A549 (cell line): ENCODE measurements around the gene GAL3ST1. TPM values are rescaled to one million over a fixed set of nuclear protein-coding genes. Genes with fewer than 3 reads are reported as not detected.

Experiments
- ATAC-seq, 2 experiments: fragments of 200-7000 bp in 1 of 2; fragments of >200 bp in 1 of 2; cut with Nextera tagmentation in 1 of 2; cut with Tn5 transposase in 1 of 2; 3 replicates each; pipeline versions ENCODE4 v1.8.0 to v1.9.1; 2018 to 2020; ENCODE audit warnings: mild to moderate bottlenecking in 1 of 2, moderate library complexity in 1 of 2
- CTCF ChIA-PET: fragments of 300-600 bp; sonication (Branson Sonifier 250); formaldehyde crosslinking; extraction: SDS; loops from one replicate; lab custom pipeline; 2021; ENCODE audit warnings: antibody characterized with exemption, inconsistent platforms; lab: Yijun Ruan, JAX
- POLR2A ChIA-PET: fragments of 350-600 bp; formaldehyde crosslinking; extraction: SDS; loops from one replicate; lab custom pipeline; 2021; ENCODE audit warnings: antibody characterized with exemption, inconsistent platforms; lab: Yijun Ruan, JAX
- DNase-seq, 2 experiments: peaks; one replicate each; pipeline versions ENCODE4 v3.0.0 to v3.0.0-alpha.2; 2011 to 2016; ENCODE audit warnings: low read depth in 1 of 2, low spot score in 1 of 2
- FAIRE-seq: peaks from 2 replicates; lab custom pipeline; 2011; peaks lifted over from hg19 to GRCh38; lab: Jason Lieb, UNC
- H3K27ac ChIP-seq, 2 experiments: fragments of >200 bp; sonication (Bioruptor Twin); formaldehyde crosslinking; 3 replicates each; pipeline ENCODE4 v1.5.1; 2016 to 2017
- H3K4me1 ChIP-seq: fragments of >200 bp; sonication (Bioruptor Twin); formaldehyde crosslinking; 3 replicates; pipeline ENCODE4 v1.6.1; 2016
- H3K4me2 ChIP-seq: fragments of >200 bp; sonication (Bioruptor Twin); formaldehyde crosslinking; 3 replicates; pipeline ENCODE4 v1.6.1; 2016
- H3K4me3 ChIP-seq: fragments of >200 bp; sonication (Bioruptor Twin); formaldehyde crosslinking; 3 replicates; pipeline ENCODE4 v1.5.1; 2016
- H3K9me3 ChIP-seq: fragments of >200 bp; sonication (Bioruptor Twin); formaldehyde crosslinking; 3 replicates; pipeline ENCODE4 v1.6.1; 2016
- CHD4 ChIP-seq: fragments of 200-600 bp; sonication (generic); IDR thresholded peaks from 2 replicates; pipeline ENCODE4 v1.6.1; 2016; ENCODE audit warnings: antibody characterized with exemption, mild to moderate bottlenecking, borderline replicate concordance
- CTCF ChIP-seq: fragments of >200 bp; sonication (Bioruptor Twin); formaldehyde crosslinking; IDR thresholded peaks from 3 replicates; pipeline ENCODE4 v1.5.1; 2016
- E2F6 ChIP-seq: IDR thresholded peaks from 2 replicates; pipeline ENCODE4 v1.6.1; 2012; ENCODE audit warnings: low read depth, borderline replicate concordance
- EHF ChIP-seq: fragments of 250-450 bp; sonication (Bioruptor Pico); IDR thresholded peaks from 2 replicates; pipeline ENCODE4 v1.5.0; 2020; ENCODE audit warnings: mild to moderate bottlenecking
- EHMT2 ChIP-seq: fragments of 200-600 bp; sonication (generic); IDR thresholded peaks from 2 replicates; pipeline ENCODE4 v1.6.1; 2016; ENCODE audit warnings: antibody characterized with exemption, low read depth, mild to moderate bottlenecking, moderate library complexity
- ELK1 ChIP-seq: fragments of 150-350 bp; IDR thresholded peaks from 2 replicates; pipeline ENCODE4 v1.6.1; 2014; ENCODE audit warnings: low read depth, mild to moderate bottlenecking, low read length
- EP300 ChIP-seq, 2 experiments: fragments of >200 bp; sonication (Bioruptor Twin); formaldehyde crosslinking; IDR thresholded peaks; 2 replicates in 1 of 2; 3 replicates in 1 of 2; pipeline ENCODE4 v1.6.1; 2016 to 2017
- ESRRA ChIP-seq: fragments of 150-350 bp; IDR thresholded peaks from 2 replicates; pipeline ENCODE4 v1.6.1; 2014; ENCODE audit warnings: mild to moderate bottlenecking, low read length, borderline replicate concordance
- FOSB ChIP-seq: fragments of 250-450 bp; sonication (Bioruptor Pico); IDR thresholded peaks from 2 replicates; pipeline ENCODE4 v1.5.0; 2020; ENCODE audit warnings: mild to moderate bottlenecking, moderate library complexity
- FOXS1 ChIP-seq: fragments of 250-450 bp; sonication (Bioruptor Pico); IDR thresholded peaks from 2 replicates; pipeline ENCODE4 v1.5.0; 2020; ENCODE audit warnings: mild to moderate bottlenecking, moderate library complexity
- HDAC2 ChIP-seq: fragments of 200-600 bp; sonication (generic); IDR thresholded peaks from 2 replicates; pipeline ENCODE4 v1.6.1; 2016
- HES2 ChIP-seq: fragments of >200 bp; sonication (Bioruptor Twin); formaldehyde crosslinking; IDR thresholded peaks from 2 replicates; pipeline ENCODE4 v1.6.1; 2016
- HMGXB4 ChIP-seq: fragments of 250-450 bp; sonication (Bioruptor Pico); IDR thresholded peaks from 2 replicates; pipeline ENCODE4 v1.5.0; 2021; ENCODE audit warnings: mild to moderate bottlenecking, moderate library complexity, borderline replicate concordance
- HOXA7 ChIP-seq: fragments of 250-450 bp; sonication (Bioruptor Pico); IDR thresholded peaks from 2 replicates; pipeline ENCODE4 v1.5.0; 2020; ENCODE audit warnings: mild to moderate bottlenecking, moderate library complexity
- HOXB13 ChIP-seq: fragments of 250-450 bp; sonication (Bioruptor Pico); IDR thresholded peaks from 2 replicates; pipeline ENCODE4 v1.5.0; 2020; ENCODE audit warnings: low read depth, mild to moderate bottlenecking, moderate library complexity
- KDM1A ChIP-seq: fragments of 200-600 bp; sonication (generic); IDR thresholded peaks from 2 replicates; pipeline ENCODE4 v1.6.1; 2016; ENCODE audit warnings: low read depth, mild to moderate bottlenecking
- KDM5A ChIP-seq: fragments of 200-600 bp; sonication (generic); IDR thresholded peaks from 2 replicates; pipeline ENCODE4 v1.6.1; 2016; ENCODE audit warnings: antibody characterized with exemption, mild to moderate bottlenecking
- MAX ChIP-seq: IDR thresholded peaks from 2 replicates; pipeline ENCODE4 v1.6.1; 2012
- MAZ ChIP-seq: fragments of 150-350 bp; IDR thresholded peaks from 2 replicates; pipeline ENCODE4 v1.6.1; 2014; ENCODE audit warnings: antibody characterized with exemption, low read depth, low read length, borderline replicate concordance
- NFE2L2 ChIP-seq: fragments of 150-350 bp; conservative IDR thresholded peaks from 2 replicates; pipeline ENCODE4 v1.6.1; 2014; ENCODE audit warnings: low read length
- POLR2A ChIP-seq: IDR thresholded peaks from 2 replicates; pipeline ENCODE4 v1.6.1; 2012; ENCODE audit warnings: mild to moderate bottlenecking, low read length
- RAD21 ChIP-seq, 2 experiments: fragments of >200 bp in 1 of 2; sonication (Bioruptor Twin) in 1 of 2; formaldehyde crosslinking in 1 of 2; IDR thresholded peaks in 1 of 2; conservative IDR thresholded peaks in 1 of 2; 2 replicates in 1 of 2; 3 replicates in 1 of 2; pipeline ENCODE4 v1.6.1; 2012 to 2018; ENCODE audit warnings: inconsistent platforms in 1 of 2
- RCOR1 ChIP-seq: fragments of 150-350 bp; IDR thresholded peaks from 2 replicates; pipeline ENCODE4 v1.6.1; 2014; ENCODE audit warnings: antibody characterized with exemption, low read length, low read depth
- RFX5 ChIP-seq: fragments of 450-650 bp; IDR thresholded peaks from 2 replicates; pipeline ENCODE4 v1.7.1; 2014; ENCODE audit warnings: antibody characterized with exemption, mild to moderate bottlenecking, moderate library complexity
- SMC3 ChIP-seq: fragments of >200 bp; sonication (Bioruptor Twin); formaldehyde crosslinking; IDR thresholded peaks from 3 replicates; pipeline ENCODE4 v1.6.1; 2018; ENCODE audit warnings: inconsistent platforms
- TP53 ChIP-seq: fragments of 250-450 bp; sonication (Bioruptor Pico); IDR thresholded peaks from 2 replicates; pipeline ENCODE4 v1.5.0; 2021; ENCODE audit warnings: mild to moderate bottlenecking, moderate library complexity
- ZFP36 ChIP-seq: fragments of 450-650 bp; IDR thresholded peaks from 2 replicates; pipeline ENCODE4 v1.6.1; 2014; ENCODE audit warnings: borderline replicate concordance; ENCODE audit not compliant: partially characterized antibody
- ZNF302 ChIP-seq: fragments of 250-450 bp; sonication (Bioruptor Pico); IDR thresholded peaks from 2 replicates; pipeline ENCODE4 v1.9.0; 2021; ENCODE audit warnings: inconsistent platforms, mild to moderate bottlenecking, moderate library complexity
- ZSCAN20 ChIP-seq: fragments of 250-450 bp; sonication (Bioruptor Pico); IDR thresholded peaks from 2 replicates; pipeline ENCODE4 v1.8.0; 2022; ENCODE audit warnings: mild to moderate bottlenecking, moderate library complexity
- WGBS: methylation state at CpG from one replicate; pipeline ENCODE4 v1.1.6; 2017; ENCODE audit errors: missing lambda C conversion rate; 5-methylcytosine and 5-hydroxymethylcytosine counted together
- polyA plus RNA-seq, 4 experiments: library from polyadenylated mRNA; depleted of rRNA in 3 of 4; stranded (reverse); fragments of >200 nt; fragmentation: RNase III in 1 of 4; extraction: RNeasy Plus Mini Kit Qiagen cat#74134 plus additional on column Dnase treatment in 1 of 4; gene quantifications; 2 replicates in 3 of 4; 3 replicates in 1 of 4; pipeline ENCODE4 v1.2.3, GENCODE V29; 2011 to 2017

Gene GAL3ST1
- polyA plus RNA-seq, 2 of the 4 experiments (the other 2 are of a cell fraction): 8.7 to 14.0 TPM

- Histone ChIP-seq H3K9me3 (no peaks in the 10 kb centered on the region), H3K27ac (no peak overlapping the region), H3K4me3 (no peak overlapping the region), H3K4me1 (no peaks in the 10 kb centered on the region), H3K4me2 (no peak overlapping the region)
- ChIA-PET CTCF (interaction anchor here (0.6 to 1.8 kb wide), 2 partner anchors 18 to 26 kb away, joined by 3 to 4 read pairs; no protein-coding TSS in a partner anchor), POLR2A (no interaction called here)
- ATAC-seq: no peak
- WGBS: 61% methylated on average over 5 of the region's 5 CpGs
- no peak for DNase-seq
- TF ChIP-seq FOSB (CRISPR knock-in tag) (no peak), ZNF302 (no peak), EP300 (IDR thresholded peaks at IDR 0.05) (no peak), HDAC2 (no peak), RAD21 (conservative IDR thresholded peaks at IDR 0.05 in 1 of 2, IDR thresholded peaks at IDR 0.05 in 1 of 2) (no peak), FOXS1 (no peak), TP53 (no peak), KDM5A (no peak), EHMT2 (no peak), CTCF (no peak), ELK1 (no peak), KDM1A (no peak), POLR2A (no peak), MAZ (no peak), RCOR1 (no peak), HMGXB4 (no peak), EHF (no peak), HOXA7 (no peak), ESRRA (no peak)
- TF ChIP-seq, all 56 proteins: peak for 0
- no peak for FAIRE-seq
Observed at GRCh38 chr22:30516731-30517130, 57.7 kb downstream of the GAL3ST1 start.

GRCh38 chr22:30516273-30516672, 58.2 kb downstream of the GAL3ST1 start:
- Histone ChIP-seq H3K4me2 (no peak overlapping the region), H3K4me1 (no peaks in the 10 kb centered on the region), H3K27ac (no peak overlapping the region), H3K4me3 (no peak overlapping the region), H3K9me3 (no peaks in the 10 kb centered on the region)
- CTCF ChIA-PET: interaction anchor here (0.6 to 1.8 kb wide), 2 partner anchors 18 to 26 kb away, joined by 3 to 4 read pairs; no protein-coding TSS in a partner anchor
- WGBS: 77% methylated on average over 6 of the region's 6 CpGs
- TF ChIP-seq SMC3 (no peak), MAX (no peak), HOXB13 (CRISPR knock-in tag) (no peak), HES2 (no peak), ZFP36 (no peak), TP53 (no peak), E2F6 (no peak), NFE2L2 (no peak), ZSCAN20 (no peak), EHMT2 (no peak), CHD4 (no peak), RFX5 (no peak)
- DNase-seq (no peak), FAIRE-seq (no peak), ATAC-seq (no peak)
- POLR2A ChIA-PET: no interaction called here
